RWPE2 (cell line): Measurements from ENCODE around the gene SEMA4A.
A peak's percentile ranks its signal among the peaks of the same experiment; 100 is the strongest.
"Not testable (repeated sequence)": the region's sequence is repeated elsewhere in the genome, so short reads cannot be mapped to it uniquely, and the experiment has no call there.

ENCODE experiments used
- ATAC-seq: fragments of 200-7000 bp; cut with Tn5 transposase; 3 replicates; pipeline ENCODE4 v1.9.1; 2021; ENCODE audit warnings: low read depth
- DNase-seq: peaks from one replicate; pipeline ENCODE4 v3.0.0-alpha.2; 2020; ENCODE audit warnings: low spot score
- H3K27ac ChIP-seq: fragments of 450-650 bp; 2 replicates; pipeline ENCODE4 v1.5.1; 2017; ENCODE audit warnings: mild to moderate bottlenecking; ENCODE audit not compliant: poor library complexity, severe bottlenecking
- H3K27me3 ChIP-seq: fragments of 250-450 bp; sonication (Bioruptor Pico); 2 replicates; pipeline ENCODE4 v1.5.1; 2021; ENCODE audit warnings: mild to moderate bottlenecking, moderate library complexity; ENCODE audit not compliant: insufficient read depth, poor library complexity, severe bottlenecking
- H3K36me3 ChIP-seq: fragments of 250-450 bp; sonication (Bioruptor Pico); 2 replicates; pipeline ENCODE4 v1.5.1; 2020; ENCODE audit warnings: low read depth, mild to moderate bottlenecking, moderate library complexity
- H3K4me1 ChIP-seq: fragments of 250-450 bp; sonication (Bioruptor Pico); 2 replicates; pipeline ENCODE4 v1.5.1; 2021; ENCODE audit warnings: mild to moderate bottlenecking, moderate library complexity; ENCODE audit not compliant: insufficient read depth, poor library complexity, severe bottlenecking
- H3K4me3 ChIP-seq: fragments of 250-450 bp; sonication (Bioruptor Pico); 2 replicates; pipeline ENCODE4 v1.5.1; 2021; ENCODE audit warnings: mild to moderate bottlenecking, moderate library complexity; ENCODE audit not compliant: severe bottlenecking
- H3K9me3 ChIP-seq: fragments of 250-450 bp; sonication (Bioruptor Pico); 2 replicates; pipeline ENCODE4 v1.5.1; 2021; ENCODE audit warnings: mild to moderate bottlenecking, moderate library complexity; ENCODE audit not compliant: severe bottlenecking
- TF ChIP-seq, protein P1 (sequence below): fragments of 450-650 bp; IDR thresholded peaks from one replicate; pipeline ENCODE4 v1.5.1; 2017; ENCODE audit warnings: mild to moderate bottlenecking, moderate library complexity; ENCODE audit not compliant: poor library complexity, severe bottlenecking

Gene SEMA4A

DNA sequence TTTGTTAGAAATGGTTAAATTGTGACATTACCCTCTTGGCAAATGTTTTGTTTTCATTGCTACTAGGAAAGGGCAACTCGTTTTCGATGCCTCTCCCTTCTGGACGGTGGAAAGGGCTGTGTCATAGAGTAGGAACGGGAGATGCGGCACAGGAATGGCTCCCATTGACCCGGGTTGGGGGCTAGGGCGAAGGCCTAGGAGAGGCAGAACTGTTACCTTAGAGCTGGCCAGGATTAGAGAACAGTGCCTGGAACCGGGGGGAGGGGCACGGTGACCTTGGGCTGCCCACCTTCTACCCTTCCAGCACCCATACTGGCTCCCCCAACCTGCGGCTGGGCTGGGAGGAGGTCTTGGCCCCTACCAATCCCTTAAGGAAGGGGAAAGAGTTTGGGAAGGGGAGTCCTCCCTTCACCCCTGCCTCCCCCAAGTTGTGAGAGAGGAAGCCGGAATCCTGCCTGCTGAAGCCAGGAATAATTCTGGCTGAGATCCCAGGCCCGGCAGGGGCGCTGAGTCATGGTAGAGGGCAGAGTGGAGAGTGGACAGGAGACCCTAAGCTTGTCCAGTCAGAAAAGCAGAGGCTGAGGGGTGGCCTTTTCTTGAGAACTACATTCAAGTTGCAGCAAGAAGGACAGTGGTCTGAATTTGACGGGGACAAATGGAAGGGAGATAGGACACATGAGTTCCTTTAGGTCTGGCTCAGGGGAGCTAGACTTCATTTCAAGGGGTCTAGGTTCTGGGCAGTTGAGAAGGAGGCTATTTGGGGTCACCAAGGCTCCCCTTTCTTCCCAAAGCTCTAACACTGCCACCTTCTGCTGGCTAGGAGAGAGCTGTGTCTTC, 30.6 kb upstream of the SEMA4A start:
- Histone ChIP-seq H3K27me3 (no peaks in the 10 kb centered on the region), H3K9me3 (no peaks in the 10 kb centered on the region), H3K27ac (peak overlapping the region; percentile 99), H3K4me3 (peak overlapping the region; percentile 10), H3K4me1 (peaks cover 80% of the 10 kb centered on the region), H3K36me3 (peaks cover 59% of the 10 kb centered on the region)
- no peak for DNase-seq
- TF ChIP-seq, protein P1, sequence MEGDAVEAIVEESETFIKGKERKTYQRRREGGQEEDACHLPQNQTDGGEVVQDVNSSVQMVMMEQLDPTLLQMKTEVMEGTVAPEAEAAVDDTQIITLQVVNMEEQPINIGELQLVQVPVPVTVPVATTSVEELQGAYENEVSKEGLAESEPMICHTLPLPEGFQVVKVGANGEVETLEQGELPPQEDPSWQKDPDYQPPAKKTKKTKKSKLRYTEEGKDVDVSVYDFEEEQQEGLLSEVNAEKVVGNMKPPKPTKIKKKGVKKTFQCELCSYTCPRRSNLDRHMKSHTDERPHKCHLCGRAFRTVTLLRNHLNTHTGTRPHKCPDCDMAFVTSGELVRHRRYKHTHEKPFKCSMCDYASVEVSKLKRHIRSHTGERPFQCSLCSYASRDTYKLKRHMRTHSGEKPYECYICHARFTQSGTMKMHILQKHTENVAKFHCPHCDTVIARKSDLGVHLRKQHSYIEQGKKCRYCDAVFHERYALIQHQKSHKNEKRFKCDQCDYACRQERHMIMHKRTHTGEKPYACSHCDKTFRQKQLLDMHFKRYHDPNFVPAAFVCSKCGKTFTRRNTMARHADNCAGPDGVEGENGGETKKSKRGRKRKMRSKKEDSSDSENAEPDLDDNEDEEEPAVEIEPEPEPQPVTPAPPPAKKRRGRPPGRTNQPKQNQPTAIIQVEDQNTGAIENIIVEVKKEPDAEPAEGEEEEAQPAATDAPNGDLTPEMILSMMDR = no peak
- ATAC-seq = peak; percentile 13

DNA sequence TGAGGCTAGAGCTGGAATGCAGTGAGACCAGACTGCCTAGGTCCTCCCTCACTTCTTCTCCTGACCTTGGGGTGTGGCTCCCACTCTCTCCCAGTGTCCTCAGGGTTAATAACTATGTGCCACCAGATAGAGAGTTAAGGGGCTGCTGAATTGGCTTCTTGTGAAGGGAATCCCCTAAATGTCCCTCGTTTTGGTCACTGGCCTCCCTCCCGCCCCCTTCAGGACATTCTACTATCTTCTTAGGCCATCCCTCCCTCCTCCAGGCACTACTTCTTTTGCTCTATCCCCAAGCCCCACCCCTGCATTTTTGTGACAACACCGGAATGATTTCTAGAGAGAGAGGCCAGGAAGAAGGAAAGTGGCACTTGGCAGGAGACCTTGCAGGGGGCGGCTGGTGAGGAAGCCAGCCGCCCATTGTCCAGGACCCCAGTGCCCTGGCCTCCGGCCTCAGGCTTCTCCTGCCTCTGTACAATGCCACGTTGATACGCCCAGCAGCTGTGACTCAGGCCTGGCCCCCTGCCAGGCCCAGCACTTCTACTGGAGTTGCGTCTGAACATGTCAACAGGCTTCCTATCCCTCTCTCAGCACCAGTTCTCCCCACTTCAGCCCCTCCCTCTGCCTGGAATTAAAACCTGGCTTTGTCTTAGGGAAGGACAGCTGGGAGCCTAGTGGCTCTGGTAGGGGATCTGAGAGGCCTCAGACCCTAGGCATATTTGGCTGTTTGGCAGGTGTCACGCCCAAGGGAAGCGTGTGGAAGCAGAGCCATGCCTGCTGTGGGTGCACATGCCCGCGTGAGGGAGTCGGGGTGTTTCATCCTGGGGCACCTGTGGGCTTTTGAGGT, 29.8 kb upstream of the SEMA4A start:
- peak overlapping the region; percentile 99 for H3K27ac ChIP-seq
- DNase-seq (peak; percentile 93), ATAC-seq (peak; percentile 43)
- TF ChIP-seq, protein P1 = peak; percentile 45
- no peaks in the 10 kb centered on the region for H3K9me3 ChIP-seq
- no peaks in the 10 kb centered on the region for H3K27me3 ChIP-seq
- peaks cover 59% of the 10 kb centered on the region for H3K36me3 ChIP-seq
- H3K4me1 ChIP-seq = peaks cover 86% of the 10 kb centered on the region
- H3K4me3 ChIP-seq = peak overlapping the region; percentile 10

DNA sequence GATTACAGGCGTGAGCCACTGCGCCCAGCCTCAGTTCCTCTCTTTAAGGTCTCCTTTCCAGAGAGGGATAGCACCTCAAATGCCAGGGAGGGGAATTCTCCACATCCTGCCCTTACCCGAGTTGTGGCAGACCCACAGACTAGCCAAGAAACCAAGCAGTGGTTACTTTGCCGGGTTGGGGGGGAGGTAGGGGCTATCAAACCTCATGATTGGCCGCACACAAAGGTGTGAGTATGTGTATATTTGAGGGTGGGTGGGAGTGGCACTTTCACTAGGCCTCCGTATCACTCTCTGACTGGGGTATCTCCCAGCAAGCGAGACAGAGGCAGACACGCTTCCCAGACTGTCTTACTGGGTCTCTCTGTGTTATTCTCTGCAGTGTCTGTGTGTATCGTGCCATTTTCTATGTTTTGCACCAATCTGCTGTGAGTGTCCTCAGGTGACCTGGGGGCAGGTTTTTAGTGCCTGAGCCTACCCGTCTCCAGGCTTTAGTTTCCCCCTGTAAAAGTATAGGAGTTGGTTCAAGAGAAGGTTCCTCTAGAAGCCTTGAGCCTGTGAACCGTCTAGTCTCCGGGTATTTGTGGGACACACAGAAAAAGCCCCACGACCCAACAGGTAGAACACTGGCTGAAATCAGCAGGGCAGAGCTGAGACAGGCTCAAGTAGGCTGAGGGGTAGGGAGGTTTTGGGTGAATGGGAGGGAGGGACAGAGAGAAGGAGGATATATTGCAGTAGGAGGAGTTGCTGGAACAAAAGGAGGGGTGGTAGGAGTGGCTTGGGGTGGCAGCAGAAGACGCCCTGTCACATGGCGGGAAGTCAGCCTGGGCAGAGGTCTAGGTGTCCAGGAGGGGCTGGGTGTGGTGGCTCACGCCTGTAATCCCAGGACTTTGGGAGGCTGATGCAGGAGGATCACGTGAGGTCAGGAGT, 28.6 kb upstream of the SEMA4A start:
- H3K4me3 ChIP-seq = no peak overlapping the region
- peaks cover 62% of the 10 kb centered on the region for H3K36me3 ChIP-seq
- no peaks in the 10 kb centered on the region for H3K27me3 ChIP-seq
- 0 out of 3 replicates have a peak, but pooled peaks have one; percentile 1 for ATAC-seq
- H3K27ac ChIP-seq = peak overlapping the region; percentile 99
- peaks cover 91% of the 10 kb centered on the region for H3K4me1 ChIP-seq
- DNase-seq = no peak
- TF ChIP-seq, protein P1 = no peak
- no peaks in the 10 kb centered on the region for H3K9me3 ChIP-seq

DNA sequence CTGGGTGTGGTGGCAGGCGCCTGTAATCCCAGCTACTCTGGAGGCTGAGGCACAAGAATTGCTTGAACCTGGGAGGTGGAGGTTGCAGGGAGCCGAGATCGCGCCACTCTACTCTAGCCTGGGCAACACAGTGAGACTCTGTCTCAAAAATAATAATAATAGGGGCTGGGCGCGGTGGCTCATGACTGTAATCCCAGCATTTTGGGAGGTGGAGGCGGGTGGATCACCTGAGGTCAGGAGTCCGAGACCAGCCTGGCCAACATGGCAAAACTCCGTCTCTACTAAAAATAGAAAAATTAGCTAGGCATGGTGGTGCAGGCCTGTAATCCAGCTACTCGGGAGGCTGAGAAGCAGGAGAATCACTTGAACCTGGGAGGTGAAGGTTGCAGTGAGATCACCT, 27.8 kb upstream of the SEMA4A start:
- Histone ChIP-seq H3K4me1 (peaks cover 89% of the 10 kb centered on the region), H3K27ac (peak overlapping the region; percentile 99)

More for the DNA sequence above, 27.8 kb upstream of the SEMA4A start:
- H3K4me3 ChIP-seq, H3K9me3 ChIP-seq, ATAC-seq, H3K27me3 ChIP-seq, DNase-seq: not testable (repeated sequence)
- H3K36me3 ChIP-seq = peaks cover 57% of the 10 kb centered on the region
